Superior temporal gyrus (tissue), 1 donor: ENCODE data around the gene SPSB1.

Experiments
- DNase-seq: peaks from one replicate; pipeline ENCODE4 v3.0.0-alpha.2; 2016; ENCODE audit errors: extremely low spot score

SPSB1 gene

DNA sequence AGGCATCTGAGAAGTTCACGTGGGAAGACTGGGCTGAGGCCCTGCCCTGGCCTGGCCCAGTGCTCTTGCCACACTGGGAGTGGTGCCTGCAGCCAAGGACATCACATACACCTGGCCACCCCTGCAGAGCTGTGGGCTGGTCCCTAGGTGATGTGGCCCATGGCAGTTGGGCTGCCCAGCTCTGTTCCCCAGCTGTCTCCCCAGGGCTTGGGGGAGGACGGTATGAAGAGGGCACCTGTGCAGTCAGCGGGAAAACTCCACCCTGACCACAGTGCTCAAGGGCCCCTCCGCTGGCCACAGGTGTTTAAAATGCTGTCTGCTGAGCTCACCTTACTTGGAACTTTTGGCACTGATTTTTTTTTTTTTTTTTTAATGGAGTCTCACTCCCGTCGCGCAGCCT is 126.2 kb downstream of the SPSB1 start:
- DNase-seq: no peak
